Lung (tissue), 12 donors: ENCODE measurements around the gene ANKRD27. TPM values are rescaled to one million over a fixed set of nuclear protein-coding genes. Genes with fewer than 3 reads are reported as not detected.
"Not testable (repeated sequence)": the region's sequence is repeated elsewhere in the genome, so short reads cannot be mapped to it uniquely, and the experiment has no call there.

ENCODE experiments used
- ATAC-seq: fragments of 200-7000 bp; cut with Tn5 transposase; one replicate; pipeline ENCODE4 v1.9.1; 2020; ENCODE audit warnings: moderate number of reproducible peaks; ENCODE audit not compliant: insufficient read depth, low FRiP score
- DNase-seq, 3 donors: peaks; one replicate each; pipeline ENCODE4 v3.0.0-alpha.2; 2013 to 2017
- H3K27ac ChIP-seq, 2 donors: one replicate each; pipeline ENCODE4 v1.5.1; 2013; ENCODE audit warnings: mild to moderate bottlenecking in 2 of 2, moderate library complexity in 2 of 2, control low read depth in 1 of 2, inconsistent platforms in 1 of 2, low read depth in 1 of 2, low read length in 1 of 2
- H3K27me3 ChIP-seq, 3 donors: one replicate each; pipeline ENCODE4 v1.5.1; 2013; ENCODE audit warnings: low read length in 2 of 3; ENCODE audit not compliant: control insufficient read depth in 3 of 3, insufficient read depth in 3 of 3
- H3K36me3 ChIP-seq, 4 donors: one replicate each; pipeline ENCODE4 v1.5.1; 2013; ENCODE audit warnings: low read length in 4 of 4, mild to moderate bottlenecking in 1 of 4, moderate library complexity in 1 of 4; ENCODE audit not compliant: control insufficient read depth in 4 of 4, insufficient read depth in 4 of 4
- H3K4me1 ChIP-seq, 5 donors: one replicate each; pipeline ENCODE4 v1.5.1; 2013; ENCODE audit warnings: low read length in 5 of 5, mild to moderate bottlenecking in 2 of 5, moderate library complexity in 1 of 5; ENCODE audit not compliant: control insufficient read depth in 5 of 5, insufficient read depth in 5 of 5
- H3K4me3 ChIP-seq: one replicate; pipeline ENCODE4 v1.5.1; 2013; ENCODE audit warnings: mild to moderate bottlenecking, control low read depth, moderate library complexity
- H3K9ac ChIP-seq, 2 donors: one replicate each; pipeline ENCODE4 v1.5.1; 2013; ENCODE audit warnings: low read length in 2 of 2, control low read depth in 1 of 2; ENCODE audit not compliant: insufficient read depth in 1 of 2
- H3K9me3 ChIP-seq, 4 donors: one replicate each; pipeline ENCODE4 v1.5.1; 2013; ENCODE audit warnings: low read length in 3 of 4, mild to moderate bottlenecking in 1 of 4, moderate library complexity in 1 of 4; ENCODE audit not compliant: control insufficient read depth in 4 of 4, insufficient read depth in 3 of 4
- WGBS, 2 donors: extraction: QIAGEN DNeasy Blood & Tissue Kit; methylation state at CpG; one replicate each; pipeline ENCODE4 v1.1.7; 2013; 5-methylcytosine and 5-hydroxymethylcytosine counted together
- polyA plus RNA-seq, 2 donors: library from polyadenylated mRNA; stranded (reverse); fragments of 200-250 nt; gene quantifications; one replicate each; pipeline ENCODE4 v1.2.1, GENCODE V29; 2013
- total RNA-seq, 2 donors: library from RNA; depleted of rRNA in 1 of 2; stranded (reverse); fragments of >200 nt in 1 of 2; gene quantifications; one replicate each; pipeline ENCODE4 v1.2.1, GENCODE V29; 2014 to 2021
- TF ChIP-seq, protein P1 (sequence below): IDR thresholded peaks from 2 replicates; pipeline ENCODE4 v1.5.1; 2012; ENCODE audit warnings: mild to moderate bottlenecking; ENCODE audit errors: control extremely low read depth, extremely low read depth
- donor health status: control.
- donor health status: control.
- donor health status: Bipolar disorder and iron deficiency.
- donor health status: healthy.
- donor health status: DM: yes; HTN: yes; CAD: no.

Gene ANKRD27
- total and polyA plus RNA-seq, 4 donors = 8.9 to 31.5 (median 22.5) TPM

DNA sequence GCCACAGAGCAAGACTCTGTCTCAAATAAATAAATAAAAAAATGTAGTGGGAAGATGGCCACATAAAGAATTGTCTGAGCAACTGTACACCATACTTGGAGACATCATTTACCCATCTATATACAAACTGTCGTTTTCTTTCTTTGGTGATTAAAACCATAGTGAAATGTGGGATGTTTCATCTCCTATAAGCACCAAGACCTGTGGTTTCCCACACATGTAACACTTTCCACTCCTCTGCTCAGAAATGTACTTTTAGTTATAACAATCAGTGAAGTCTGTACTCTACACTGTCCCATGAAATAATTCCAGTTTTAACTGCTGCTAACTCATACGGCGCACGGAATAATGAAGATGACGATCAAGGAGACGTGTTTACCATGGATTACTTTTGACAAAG is 75.7 kb downstream of the ANKRD27 start:
- Histone ChIP-seq H3K27ac (no peak overlapping the region), H3K9me3 (no peaks in the 10 kb centered on the region), H3K4me3 (no peak overlapping the region), H3K27me3 (no peaks in the 10 kb centered on the region), H3K4me1 (no peaks in the 10 kb centered on the region), H3K9ac (no peak overlapping the region), H3K36me3 (peaks cover 30 to 51% (median 40%) of the 10 kb centered on the region in 4 donors)
- 92 to 96% methylated on average over 6 of the region's 6 CpGs for WGBS, 2 donors
- DNase-seq = no peak
- TF ChIP-seq, protein P1, sequence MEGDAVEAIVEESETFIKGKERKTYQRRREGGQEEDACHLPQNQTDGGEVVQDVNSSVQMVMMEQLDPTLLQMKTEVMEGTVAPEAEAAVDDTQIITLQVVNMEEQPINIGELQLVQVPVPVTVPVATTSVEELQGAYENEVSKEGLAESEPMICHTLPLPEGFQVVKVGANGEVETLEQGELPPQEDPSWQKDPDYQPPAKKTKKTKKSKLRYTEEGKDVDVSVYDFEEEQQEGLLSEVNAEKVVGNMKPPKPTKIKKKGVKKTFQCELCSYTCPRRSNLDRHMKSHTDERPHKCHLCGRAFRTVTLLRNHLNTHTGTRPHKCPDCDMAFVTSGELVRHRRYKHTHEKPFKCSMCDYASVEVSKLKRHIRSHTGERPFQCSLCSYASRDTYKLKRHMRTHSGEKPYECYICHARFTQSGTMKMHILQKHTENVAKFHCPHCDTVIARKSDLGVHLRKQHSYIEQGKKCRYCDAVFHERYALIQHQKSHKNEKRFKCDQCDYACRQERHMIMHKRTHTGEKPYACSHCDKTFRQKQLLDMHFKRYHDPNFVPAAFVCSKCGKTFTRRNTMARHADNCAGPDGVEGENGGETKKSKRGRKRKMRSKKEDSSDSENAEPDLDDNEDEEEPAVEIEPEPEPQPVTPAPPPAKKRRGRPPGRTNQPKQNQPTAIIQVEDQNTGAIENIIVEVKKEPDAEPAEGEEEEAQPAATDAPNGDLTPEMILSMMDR = no peak
- no peak for ATAC-seq

DNA sequence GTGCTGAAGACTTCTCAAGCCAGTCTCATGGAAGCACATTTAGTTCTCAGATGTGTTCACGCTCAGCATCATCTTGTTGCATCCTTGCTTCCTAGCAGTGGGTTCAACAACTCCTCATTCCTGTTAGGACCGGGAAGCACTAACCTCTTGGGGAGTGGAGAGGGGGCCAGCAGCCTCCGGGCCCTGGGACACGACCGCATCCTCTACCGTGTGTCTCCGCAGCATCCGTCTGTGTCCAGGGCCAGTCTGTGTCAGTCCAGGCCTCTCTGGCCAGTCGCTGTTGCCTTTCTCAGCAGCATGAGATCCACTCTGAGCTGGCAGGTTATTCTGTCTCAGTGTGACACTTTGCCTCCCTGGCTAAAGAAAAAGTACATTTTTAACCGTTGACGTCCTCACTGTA is 77.0 kb downstream of the ANKRD27 start:
- H3K36me3 ChIP-seq = peaks cover 29 to 51% (median 33%) of the 10 kb centered on the region in 4 donors
- H3K9ac ChIP-seq = no peak overlapping the region
- TF ChIP-seq, protein P1 = no peak
- ATAC-seq (no peak), DNase-seq (no peak)
- H3K27me3 ChIP-seq = no peaks in the 10 kb centered on the region
- 95 to 96% methylated on average over 11 of the region's 11 CpGs for WGBS, 2 donors
- no peaks in the 10 kb centered on the region for H3K4me1 ChIP-seq
- H3K9me3 ChIP-seq = no peaks in the 10 kb centered on the region
- no peak overlapping the region for H3K4me3 ChIP-seq
- peak overlapping the region in 1 of 2 donors; percentile 29 for H3K27ac ChIP-seq

DNA sequence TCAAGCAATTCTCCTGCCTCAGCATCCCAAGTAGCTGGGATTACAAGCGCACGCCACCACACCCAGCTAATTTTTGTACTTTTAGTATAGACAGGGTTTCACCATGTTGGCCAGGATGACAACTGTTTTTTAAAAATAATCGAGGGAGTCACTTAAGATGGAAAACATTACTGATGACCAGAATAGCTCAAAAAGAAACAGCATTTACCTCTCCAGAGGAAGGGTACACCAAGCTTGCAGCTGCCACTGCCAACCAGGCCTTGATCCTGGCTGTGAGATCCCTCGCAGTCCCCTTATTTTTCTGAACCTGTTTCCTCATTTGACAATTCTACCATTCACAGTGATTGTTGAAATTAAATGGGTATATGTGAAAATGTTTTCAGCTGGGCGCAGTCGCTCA is 79.5 kb downstream of the ANKRD27 start:
- Histone ChIP-seq H3K9ac (no peak overlapping the region), H3K27me3 (no peaks in the 10 kb centered on the region), H3K4me3 (no peak overlapping the region), H3K4me1 (no peaks in the 10 kb centered on the region), H3K9me3 (no peaks in the 10 kb centered on the region), H3K27ac (no peak overlapping the region), H3K36me3 (peaks cover 25 to 47% (median 32%) of the 10 kb centered on the region in 4 donors)
- DNase-seq (no peak), ATAC-seq (no peak)
- TF ChIP-seq, protein P1 = no peak
- 96 to 97% methylated on average over 6 of the region's 6 CpGs for WGBS, 2 donors

DNA sequence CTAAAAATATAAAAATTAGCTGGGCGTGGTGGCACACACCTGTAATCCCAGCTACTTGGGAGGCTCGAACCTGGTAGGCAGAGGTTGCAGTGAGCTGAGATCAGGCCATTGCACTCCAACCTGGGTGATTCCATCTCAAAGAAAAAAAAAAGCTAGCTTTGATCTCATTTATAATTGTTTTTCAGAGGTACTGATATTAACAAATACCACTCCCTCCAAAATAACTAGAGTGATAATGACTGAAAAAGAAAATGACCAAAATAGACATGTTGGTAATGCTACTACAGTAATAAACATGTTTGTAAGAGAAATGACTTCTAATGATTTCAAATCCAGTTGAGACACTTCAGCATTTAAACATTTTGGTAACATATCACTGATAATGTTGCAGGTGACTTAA is 81.0 kb downstream of the ANKRD27 start:
- Histone ChIP-seq H3K9ac (no peak overlapping the region), H3K27ac (no peak overlapping the region), H3K4me1 (no peaks in the 10 kb centered on the region), H3K36me3 (peaks cover 23 to 36% (median 28%) of the 10 kb centered on the region in 4 donors), H3K9me3 (no peaks in the 10 kb centered on the region), H3K4me3 (no peak overlapping the region), H3K27me3 (no peaks in the 10 kb centered on the region)
- WGBS, 2 donors = 93 to 98% methylated on average over 2 of the region's 2 CpGs
- DNase-seq = no peak
- TF ChIP-seq, protein P1 = no peak
- ATAC-seq = no peak

DNA sequence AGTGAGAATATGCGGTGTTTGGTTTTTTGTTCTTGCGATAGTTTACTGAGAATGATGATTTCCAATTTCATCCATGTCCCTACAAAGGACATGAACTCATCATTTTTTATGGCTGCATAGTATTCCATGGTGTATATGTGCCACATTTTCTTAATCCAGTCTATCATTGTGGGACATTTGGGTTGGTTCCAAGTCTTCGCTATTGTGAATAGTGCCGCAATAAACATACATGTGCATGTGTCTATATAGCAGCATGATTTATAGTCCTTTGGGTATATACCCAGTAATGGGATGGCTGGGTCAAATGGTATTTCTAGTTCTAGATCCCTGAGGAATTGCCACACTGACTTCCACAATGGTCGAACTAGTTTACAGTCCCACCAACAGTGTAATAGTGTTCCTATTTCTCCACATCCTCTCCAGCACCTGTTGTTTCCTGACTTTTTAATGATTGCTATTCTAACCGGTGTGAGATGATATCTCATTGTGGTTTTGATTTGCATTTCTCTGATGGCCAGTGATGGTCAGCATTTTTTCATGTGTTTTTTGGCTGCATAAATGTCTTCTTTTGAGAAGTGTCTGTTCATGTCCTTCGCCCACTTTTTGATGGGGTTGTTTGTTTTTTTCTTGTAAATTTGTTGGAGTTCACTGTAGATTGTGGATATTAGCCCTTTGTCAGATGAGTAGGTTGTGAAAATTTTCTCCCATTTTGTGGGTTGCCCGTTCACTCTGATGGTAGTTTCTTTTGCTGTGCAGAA is 87.1 kb downstream of the ANKRD27 start:
- H3K27me3 ChIP-seq, H3K4me1 ChIP-seq, DNase-seq, H3K9me3 ChIP-seq, H3K9ac ChIP-seq, H3K27ac ChIP-seq, ATAC-seq, H3K4me3 ChIP-seq: not testable (repeated sequence)
- H3K36me3 ChIP-seq = peaks cover 7 to 28% (median 21%) of the 10 kb centered on the region in 4 donors
- 87 to 88% methylated on average over 6 of the region's 8 CpGs for WGBS, 2 donors
